GM19395 (cell line): ENCODE data around the gene ARID1B.

ENCODE experiments used
- ATAC-seq: cut with Tn5 transposase; IDR thresholded peaks from one replicate; pipeline ENCODE4 v1.9.1; 2021; ENCODE audit warnings: mild to moderate bottlenecking, moderate library complexity; ENCODE audit not compliant: unreplicated experiment

Gene ARID1B

GRCh38 chr6:157066781-157067491 is 289.8 kb downstream of the ARID1B start:
- ATAC-seq = no peak

- ATAC-seq = no peak
Observed at GRCh38 chr6:157067507-157067906, 290.3 kb downstream of the ARID1B start.

- peak; percentile 98 for ATAC-seq
Observed at GRCh38 chr6:157068691-157069324, 291.6 kb downstream of the ARID1B start.

GRCh38 chr6:157069585-157069984 is 292.4 kb downstream of the ARID1B start:
- no peak for ATAC-seq

- ATAC-seq = no peak
Observed at GRCh38 chr6:157070403-157071107, 293.4 kb downstream of the ARID1B start.

GRCh38 chr6:157072128-157072527 is 294.9 kb downstream of the ARID1B start:
- ATAC-seq = no peak

GRCh38 chr6:157073596-157073995 is 296.4 kb downstream of the ARID1B start:
- ATAC-seq = no peak

- ATAC-seq = no peak
Observed at GRCh38 chr6:157074969-157075368, 297.8 kb downstream of the ARID1B start.

GRCh38 chr6:157075549-157076450 is 298.6 kb downstream of the ARID1B start:
- peak; percentile 91 for ATAC-seq

- ATAC-seq = no peak
Observed at GRCh38 chr6:157076451-157076822, 299.3 kb downstream of the ARID1B start.

GRCh38 chr6:157077251-157077650 is 300.1 kb downstream of the ARID1B start:
- no peak for ATAC-seq

- ATAC-seq = no peak
Observed at GRCh38 chr6:157078326-157078725, 301.1 kb downstream of the ARID1B start.

GRCh38 chr6:157079277-157079676 is 302.1 kb downstream of the ARID1B start:
- no peak for ATAC-seq

- no peak for ATAC-seq
Observed at GRCh38 chr6:157079771-157080170, 302.6 kb downstream of the ARID1B start.

- no peak for ATAC-seq
Observed at GRCh38 chr6:157080986-157081391, 303.8 kb downstream of the ARID1B start.

- no peak for ATAC-seq
Observed at GRCh38 chr6:157083343-157083742, 306.2 kb downstream of the ARID1B start.

- no peak for ATAC-seq
Observed at GRCh38 chr6:157086632-157087031, 309.5 kb downstream of the ARID1B start.

GRCh38 chr6:157087974-157088373 is 310.8 kb downstream of the ARID1B start:
- ATAC-seq = no peak

GRCh38 chr6:157088841-157089240 is 311.7 kb downstream of the ARID1B start:
- no peak for ATAC-seq

GRCh38 chr6:157089258-157089657 is 312.1 kb downstream of the ARID1B start:
- no peak for ATAC-seq

GRCh38 chr6:157089851-157090250 is 312.7 kb downstream of the ARID1B start:
- no peak for ATAC-seq
